ENCODE measurements around the gene GREM1. TPM values are rescaled to one million over a fixed set of nuclear protein-coding genes. Genes with fewer than 3 reads are reported as not detected.

The GREM1 gene
- total RNA-seq, 1 donor = under 0.01 TPM

DNA sequence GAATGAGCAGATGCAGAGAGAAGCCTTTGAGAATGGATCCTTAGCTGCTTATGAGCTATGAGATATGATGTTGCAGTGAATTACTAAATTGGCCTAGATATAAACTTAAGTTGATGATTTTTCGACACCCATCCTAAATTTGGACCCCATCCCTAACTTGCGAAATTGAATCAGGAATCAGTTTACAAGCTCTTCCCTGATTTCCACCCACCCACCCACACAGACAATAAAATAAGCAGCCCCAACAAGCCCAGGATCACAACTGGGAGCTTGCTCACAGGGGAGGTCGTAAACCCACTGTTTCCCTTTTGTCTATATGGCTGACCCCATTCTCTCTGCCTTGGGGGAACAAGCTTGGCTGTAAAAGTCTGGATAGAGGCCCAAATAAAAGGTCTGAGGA is 57.3 kb downstream of the GREM1 start:
- DNase-seq (ENCODE audit: low read depth in 2 of 3, low spot score in 2 of 3) = no peak

DNA sequence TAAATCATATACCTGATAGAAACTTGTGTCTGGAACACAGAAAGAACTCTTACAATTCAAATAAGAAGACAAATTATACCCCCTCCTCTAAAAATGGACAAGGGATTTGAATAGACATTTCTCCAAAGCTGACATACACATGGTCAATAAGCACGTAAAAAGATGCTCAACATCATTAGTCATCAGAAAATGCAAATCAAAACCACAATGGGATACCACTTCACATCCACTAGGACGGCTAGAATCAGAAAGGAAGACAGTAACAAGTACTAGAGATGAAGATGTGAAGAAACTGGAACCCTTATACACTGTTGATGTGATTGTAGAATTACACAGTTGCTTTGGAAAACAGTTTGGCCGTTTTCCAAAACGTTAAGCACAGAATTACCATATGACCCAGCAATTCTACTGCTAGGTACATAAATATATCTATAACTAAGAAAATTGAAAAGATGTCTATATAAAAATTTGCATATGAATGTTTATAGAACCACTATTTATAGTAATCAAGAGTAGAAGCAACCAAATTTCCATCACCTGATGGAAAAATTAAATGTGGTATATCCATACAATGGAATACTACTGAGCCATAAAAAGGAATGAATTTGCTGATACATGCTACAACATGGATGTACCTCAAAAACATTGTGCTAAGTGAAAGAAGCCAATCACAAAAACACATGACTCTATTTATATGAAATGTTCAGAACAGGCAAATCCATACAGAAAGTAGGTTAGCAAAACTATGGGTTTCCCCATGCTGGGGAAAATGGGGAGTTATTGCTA is 60.8 kb downstream of the GREM1 start:
- no peak for DNase-seq (ENCODE audit: low read depth in 2 of 3, low spot score in 2 of 3)

DNA sequence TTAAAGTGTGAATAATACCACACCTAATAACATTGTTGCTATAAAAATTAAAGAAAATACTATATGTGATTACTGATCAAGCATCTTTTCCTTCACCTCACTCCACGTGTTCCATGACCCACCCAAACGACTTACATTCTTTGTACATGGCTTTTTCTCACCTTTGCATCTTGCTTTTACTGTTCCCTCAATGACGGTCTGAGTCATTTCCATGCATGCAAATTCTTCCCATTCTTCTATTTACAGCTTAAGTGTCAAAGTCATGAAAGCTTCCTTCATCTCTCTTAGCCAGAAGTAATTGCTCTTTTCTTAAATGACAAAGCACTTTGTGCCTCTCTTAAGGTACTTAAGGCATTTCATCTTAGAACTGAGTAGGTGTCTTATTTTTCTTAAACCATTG is 64.0 kb downstream of the GREM1 start:
- DNase-seq (ENCODE audit: low read depth in 2 of 3, low spot score in 2 of 3) = no peak

DNA sequence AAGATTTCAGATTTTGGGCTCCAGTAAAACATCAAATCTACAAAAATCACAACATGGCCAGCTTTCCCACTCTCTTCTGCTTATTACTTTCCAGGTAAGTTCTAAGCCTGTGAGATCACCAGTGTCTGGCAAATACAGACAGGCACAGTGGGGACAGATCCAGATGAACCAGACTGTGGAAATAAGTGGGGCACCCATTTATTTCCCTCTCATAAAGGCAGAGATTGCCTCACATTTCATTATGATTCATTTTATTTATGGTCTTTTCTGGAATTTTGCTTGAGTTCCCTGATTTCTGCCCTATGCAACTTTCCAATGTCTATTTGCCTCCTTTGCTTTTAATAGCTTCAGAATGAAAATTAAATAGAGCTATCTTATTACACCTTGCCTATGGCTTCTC is 66.8 kb downstream of the GREM1 start:
- no peak for DNase-seq (ENCODE audit: low read depth in 2 of 3, low spot score in 2 of 3)

DNA sequence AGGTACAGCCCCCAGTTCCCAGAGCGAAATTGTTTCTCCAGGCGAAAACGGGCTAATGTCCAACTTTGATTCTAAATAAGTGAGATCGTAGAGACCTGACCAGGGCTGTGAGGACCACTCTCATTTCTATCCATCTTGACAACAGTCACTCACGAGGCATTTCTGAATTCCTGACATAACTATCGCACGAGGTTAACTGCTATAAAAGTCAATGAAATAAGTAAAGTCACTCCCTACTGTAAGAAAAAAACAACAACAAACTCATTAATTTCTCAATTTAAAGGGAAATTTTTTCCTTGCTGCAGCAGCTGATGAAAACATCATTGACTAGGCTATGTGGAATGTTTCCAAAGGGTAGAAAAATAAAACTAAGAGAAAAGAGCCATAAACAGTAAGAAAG is 69.1 kb downstream of the GREM1 start:
- no peak for DNase-seq (ENCODE audit: low read depth in 2 of 3, low spot score in 2 of 3)

DNA sequence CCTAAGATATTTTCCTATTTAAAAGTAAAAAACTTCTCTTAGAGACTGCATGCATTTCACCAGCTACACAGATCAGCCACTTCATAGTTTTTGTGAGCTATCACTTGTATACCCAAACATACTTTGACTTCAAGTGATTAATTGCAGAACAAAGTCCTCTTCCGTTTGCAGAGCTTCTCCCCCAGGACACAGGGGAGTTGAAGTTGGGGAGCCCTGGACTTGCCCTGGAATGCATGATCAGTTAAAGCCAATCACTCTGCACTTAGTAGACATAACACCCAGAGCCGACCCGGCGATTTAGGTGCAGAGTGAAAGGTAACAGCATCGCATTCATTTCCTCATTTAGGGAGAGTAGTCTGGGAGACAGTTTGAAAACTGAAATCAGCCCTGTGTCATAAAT is 70.1 kb downstream of the GREM1 start:
- DNase-seq (ENCODE audit: low read depth in 2 of 3, low spot score in 2 of 3) = no peak

DNA sequence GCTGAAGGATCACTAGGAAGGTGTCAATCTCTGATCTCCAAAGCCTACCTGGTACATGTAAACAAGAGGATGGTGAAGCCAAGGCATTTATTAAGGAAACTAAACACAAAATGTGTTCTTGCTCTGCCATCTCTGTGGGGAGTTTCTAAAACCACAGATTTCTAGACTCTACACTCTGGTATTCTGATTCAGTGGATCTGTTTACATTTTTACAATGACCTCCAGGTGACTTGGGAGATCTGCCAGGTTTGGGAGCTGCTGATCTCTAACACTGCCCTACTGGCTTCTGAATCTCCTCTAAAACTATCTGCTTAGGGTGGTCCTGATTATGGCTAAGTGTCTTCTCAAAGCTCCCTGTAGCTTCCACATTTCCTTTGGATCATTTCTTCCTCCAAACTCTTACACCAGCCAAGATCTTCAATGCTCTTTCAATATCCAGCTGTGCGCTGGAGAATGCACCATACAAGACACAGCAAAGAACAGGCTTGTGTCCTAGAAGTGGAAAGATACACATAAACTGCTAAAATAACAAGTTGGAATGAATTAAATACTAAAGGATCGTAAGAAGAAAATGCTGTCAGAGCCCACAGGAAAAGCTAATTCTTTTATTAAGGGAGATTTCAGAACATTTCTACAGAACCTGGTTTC is 72.7 kb downstream of the GREM1 start:
- DNase-seq (ENCODE audit: low read depth in 2 of 3, low spot score in 2 of 3) = no peak

DNA sequence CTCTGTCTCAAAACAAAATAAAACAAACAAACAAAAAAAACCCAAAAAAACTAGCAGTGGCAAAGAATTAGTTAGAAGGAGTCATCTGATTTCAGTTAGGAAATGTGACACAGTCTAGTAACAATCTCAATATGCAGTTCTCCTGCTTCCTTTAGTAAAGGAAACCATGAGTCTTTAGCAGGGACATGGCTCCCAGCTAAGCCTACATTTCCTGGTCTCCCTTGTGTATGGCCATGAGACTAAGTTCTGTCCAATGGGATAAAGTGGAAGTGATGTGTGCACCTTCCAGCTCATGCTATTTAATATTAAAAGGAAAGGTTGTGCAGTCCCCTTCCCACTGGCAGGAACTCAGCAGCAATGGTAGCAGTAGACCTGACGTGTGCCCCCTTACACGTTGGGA is 74.6 kb downstream of the GREM1 start:
- no peak for DNase-seq (ENCODE audit: low read depth in 2 of 3, low spot score in 2 of 3)

Other genes starting within 250 kb of the GREM1 start
- 34.7 TPM for gene GOLGA8N, start 124.5 kb upstream of the GREM1 start, total RNA-seq
- 2.4 TPM for gene ARHGAP11A, start 102.5 kb upstream of the GREM1 start, total RNA-seq
- gene SCG5, start 76.3 kb upstream of the GREM1 start, total RNA-seq = 0.27 TPM